ENCODE data around the gene ABCC11.

Gene ABCC11

DNA sequence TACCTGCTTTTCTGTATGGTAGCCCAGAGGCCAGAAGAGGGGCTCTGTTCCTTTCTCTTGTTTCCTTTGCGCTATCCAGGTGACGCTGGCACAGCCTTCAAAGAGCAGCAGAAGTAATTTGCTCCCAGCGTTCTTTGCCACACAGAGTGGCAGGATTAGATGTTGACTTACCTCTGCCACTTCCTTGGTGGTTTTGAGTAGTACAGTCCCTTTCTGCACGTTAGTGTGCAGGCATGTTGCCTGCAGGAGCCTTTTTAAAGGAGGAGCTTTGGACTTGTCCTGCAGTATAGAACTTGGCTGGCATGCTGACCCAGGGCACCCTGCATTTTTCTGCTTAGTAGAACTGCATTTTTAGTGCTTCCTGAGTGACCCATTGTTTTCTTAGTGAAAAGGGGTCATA, at the start of gene ABCC11:
Gene ABCC11, minus strand, starts transcription at position 229 of the 400 bp plus-strand sequence. CDS start 15,618 bp downstream, outside the sequence.
- Histone ChIP-seq H3K79me2 (ENCODE audit: insufficient read depth, low read length) (peaks cover 67% of the 10 kb centered on the region), H3K4me3 (ENCODE audit: low read depth in 1 of 2, low read length in 2 of 2) (peak within 1 kb of the TSS in 1 of 2 experiments; percentile 41; a peak in 1 of 4 replicates)

GRCh38 chr16:48295488-48296281, 48.3 kb upstream of the ABCC11 start:
- Histone ChIP-seq H3K36me3 (ENCODE audit: insufficient read depth, low read length) (peaks cover 61% of the 10 kb centered on the region), H4K20me1 (ENCODE audit: insufficient read depth, low read length) (no peaks in the 10 kb centered on the region), H3K4me3 (ENCODE audit: low read depth in 1 of 2, low read length in 2 of 2) (no peak overlapping the region), H3K4me1 (ENCODE audit: insufficient read depth, low read length) (peaks cover 13% of the 10 kb centered on the region), H3K27me3 (ENCODE audit: insufficient read depth, low read length, poor library complexity) (no peaks in the 10 kb centered on the region), H2AFZ (ENCODE audit: low read depth, low read length) (no peak overlapping the region), H3K27ac (ENCODE audit: low read length) (no peak overlapping the region), H3K4me2 (ENCODE audit: insufficient read depth, low read length) (no peak overlapping the region), H3K9me3 (ENCODE audit: insufficient read depth, low read length, severe bottlenecking) (no peaks in the 10 kb centered on the region), H3K9ac (ENCODE audit: low read depth, low read length) (no peak overlapping the region), H3K79me2 (ENCODE audit: insufficient read depth, low read length) (no peaks in the 10 kb centered on the region; the same call in 1 of the 2 replicates)
- no peak for ATAC-seq (ENCODE audit: insufficient read depth, low read depth)
- DNase-seq: no peak
- TF ChIP-seq EZH2 (IDR thresholded peaks at IDR 0.05; ENCODE audit: borderline replicate concordance, low read depth, low read length, severe bottlenecking) (no peak), CTCF (IDR thresholded peaks at IDR 0.05; ENCODE audit: borderline replicate concordance, extremely low read depth, low read length, poor library complexity, severe bottlenecking) (no peak)

More for the DNA sequence above, at the start of gene ABCC11:
- DNase-seq (peak; percentile 6), ATAC-seq (ENCODE audit: insufficient read depth, low read depth) (no peak)
- peaks cover 5% of the 10 kb centered on the region for H3K36me3 ChIP-seq (ENCODE audit: insufficient read depth, low read length)
- TF ChIP-seq EZH2 (IDR thresholded peaks at IDR 0.05; ENCODE audit: borderline replicate concordance, low read depth, low read length, severe bottlenecking) (no peak), CTCF (IDR thresholded peaks at IDR 0.05; ENCODE audit: borderline replicate concordance, extremely low read depth, low read length, poor library complexity, severe bottlenecking) (no peak)
- H3K4me1 ChIP-seq (ENCODE audit: insufficient read depth, low read length): peaks cover 37% of the 10 kb centered on the region
- peaks cover 19% of the 10 kb centered on the region; the same call in 1 of the 2 replicates for H4K20me1 ChIP-seq (ENCODE audit: insufficient read depth, low read length)
- H3K9me3 ChIP-seq (ENCODE audit: insufficient read depth, low read length, severe bottlenecking): no peaks in the 10 kb centered on the region
- H3K27ac ChIP-seq (ENCODE audit: low read length): no peak within 1 kb of the TSS
- peak within 1 kb of the TSS; percentile 88 for H3K4me2 ChIP-seq (ENCODE audit: insufficient read depth, low read length)
- no peak within 1 kb of the TSS for H2AFZ ChIP-seq (ENCODE audit: low read depth, low read length)
- no peaks in the 10 kb centered on the region for H3K27me3 ChIP-seq (ENCODE audit: insufficient read depth, low read length, poor library complexity)
- H3K9ac ChIP-seq (ENCODE audit: low read depth, low read length): 0 out of 2 replicates have a peak within 1 kb of the TSS, but pooled peaks have one; percentile 4

- DNase-seq (no peak), ATAC-seq (ENCODE audit: insufficient read depth, low read depth) (no peak)
- Histone ChIP-seq H3K4me1 (ENCODE audit: insufficient read depth, low read length) (peaks cover 4% of the 10 kb centered on the region), H3K27ac (ENCODE audit: low read length) (no peak overlapping the region), H3K4me2 (ENCODE audit: insufficient read depth, low read length) (no peak overlapping the region), H3K27me3 (ENCODE audit: insufficient read depth, low read length, poor library complexity) (no peaks in the 10 kb centered on the region), H3K9me3 (ENCODE audit: insufficient read depth, low read length, severe bottlenecking) (no peaks in the 10 kb centered on the region), H2AFZ (ENCODE audit: low read depth, low read length) (no peak overlapping the region), H3K79me2 (ENCODE audit: insufficient read depth, low read length) (no peaks in the 10 kb centered on the region; the same call in 1 of the 2 replicates), H4K20me1 (ENCODE audit: insufficient read depth, low read length) (no peaks in the 10 kb centered on the region), H3K36me3 (ENCODE audit: insufficient read depth, low read length) (peaks cover 61% of the 10 kb centered on the region), H3K4me3 (ENCODE audit: low read depth in 1 of 2, low read length in 2 of 2) (no peak overlapping the region), H3K9ac (ENCODE audit: low read depth, low read length) (no peak overlapping the region)
- no peak for TF ChIP-seq CTCF (IDR thresholded peaks at IDR 0.05; ENCODE audit: borderline replicate concordance, extremely low read depth, low read length, poor library complexity, severe bottlenecking)
Observed at GRCh38 chr16:48294724-48295123, 47.4 kb upstream of the ABCC11 start.
